Measurements from ENCODE around the gene CMKLR1. TPM values are rescaled to one million over a fixed set of nuclear protein-coding genes. Genes with fewer than 3 reads are reported as not detected.

CMKLR1 gene
- total and polyA plus RNA-seq, 2 donors (not counting 1 experiment from before 2014, with no cell fraction given) = 0.06 to 0.54 TPM

- H3K36me3 ChIP-seq (replicated peaks in 1 of 2; ENCODE audit: control extremely low read depth in 1 of 2, control insufficient read depth in 1 of 2, extremely low read depth in 1 of 2, insufficient read depth in 2 of 2, low read length in 1 of 2) = no peaks in the 10 kb centered on the region
- no CpG with 5 or more reads among the region's 2 CpGs for WGBS (ENCODE audit: insufficient coverage)
- no peak overlapping the region for H3K4me2 ChIP-seq (replicated peaks; ENCODE audit: low read depth, low read length, poor library complexity, severe bottlenecking)
- no peak overlapping the region for H3K9ac ChIP-seq (ENCODE audit: low read length)
- TF ChIP-seq CTCF (IDR thresholded peaks at IDR 0.05) (no peak), EZH2 (IDR thresholded peaks at IDR 0.05; ENCODE audit: borderline replicate concordance, insufficient read depth, low read depth, low read length, poor library complexity, severe bottlenecking) (no peak)
- H3K79me2 ChIP-seq (ENCODE audit: control insufficient read depth, insufficient read depth, low read length) = no peaks in the 10 kb centered on the region
- Mint-ChIP-seq H3K9me3 (ENCODE audit: insufficient read depth) (no peaks in the 10 kb centered on the region), H3K27me3 (peaks cover 25% of the 10 kb centered on the region), H3K4me1 (no peaks in the 10 kb centered on the region), H3K27ac (no peak overlapping the region), H3K4me3 (no peak overlapping the region)
- H3K4me3 ChIP-seq (ENCODE audit: control extremely low read depth in 1 of 5, extremely low read depth in 1 of 5, insufficient read depth in 1 of 5, low read depth in 2 of 5, low read length in 4 of 5) = no peak overlapping the region
- no peaks in the 10 kb centered on the region for H3K4me1 ChIP-seq (ENCODE audit: control insufficient read depth in 2 of 2, insufficient read depth in 2 of 2, low read length in 2 of 2)
- intact Hi-C loops (cut with micrococcal nuclease) = no loop called here
- H2AFZ ChIP-seq (ENCODE audit: insufficient read depth, low read depth, low read length, poor library complexity, severe bottlenecking) = no peak overlapping the region
- no peaks in the 10 kb centered on the region for H4K20me1 ChIP-seq (ENCODE audit: control insufficient read depth, insufficient read depth, low read length, poor library complexity, severe bottlenecking)
- H3K27ac ChIP-seq (ENCODE audit: low read length in 2 of 2) = no peak overlapping the region
- DNase-seq (no peak), ATAC-seq (ENCODE audit: low read depth) (no peak)
- ChIA-PET POLR2A (no interaction called here), CTCF (no interaction called here)
- H3K27me3 ChIP-seq (replicated peaks in 1 of 4; ENCODE audit: control extremely low read depth in 1 of 4, control insufficient read depth in 3 of 4, insufficient read depth in 4 of 4, low read length in 3 of 4) = peaks cover 0 to 3% (median 0%) of the 10 kb centered on the region in 4 experiments
- no peaks in the 10 kb centered on the region for H3K9me3 ChIP-seq (ENCODE audit: control extremely low read depth in 1 of 3, control insufficient read depth in 2 of 3, insufficient read depth in 1 of 3, low read length in 2 of 3)
Observed at GRCh38 chr12:108247130-108247529, 92.0 kb downstream of the CMKLR1 start.

- Histone ChIP-seq H4K20me1 (ENCODE audit: control insufficient read depth, insufficient read depth, low read length, poor library complexity, severe bottlenecking) (no peaks in the 10 kb centered on the region), H3K9ac (ENCODE audit: low read length) (no peak overlapping the region), H3K4me2 (replicated peaks; ENCODE audit: low read depth, low read length, poor library complexity, severe bottlenecking) (no peak overlapping the region), H3K4me1 (ENCODE audit: control insufficient read depth in 2 of 2, insufficient read depth in 2 of 2, low read length in 2 of 2) (no peaks in the 10 kb centered on the region), H3K27ac (ENCODE audit: low read length in 2 of 2) (no peak overlapping the region), H2AFZ (ENCODE audit: insufficient read depth, low read depth, low read length, poor library complexity, severe bottlenecking) (no peak overlapping the region), H3K79me2 (ENCODE audit: control insufficient read depth, insufficient read depth, low read length) (no peaks in the 10 kb centered on the region), H3K9me3 (ENCODE audit: control extremely low read depth in 1 of 3, control insufficient read depth in 2 of 3, insufficient read depth in 1 of 3, low read length in 2 of 3) (peaks cover 0 to 3% (median 0%) of the 10 kb centered on the region in 3 donors), H3K4me3 (ENCODE audit: control extremely low read depth in 1 of 5, extremely low read depth in 1 of 5, insufficient read depth in 1 of 5, low read depth in 2 of 5, low read length in 4 of 5) (no peak overlapping the region), H3K36me3 (replicated peaks in 1 of 2; ENCODE audit: control extremely low read depth in 1 of 2, control insufficient read depth in 1 of 2, extremely low read depth in 1 of 2, insufficient read depth in 2 of 2, low read length in 1 of 2) (no peaks in the 10 kb centered on the region), H3K27me3 (replicated peaks in 1 of 4; ENCODE audit: control extremely low read depth in 1 of 4, control insufficient read depth in 3 of 4, insufficient read depth in 4 of 4, low read length in 3 of 4) (peaks cover 0 to 6% (median 0%) of the 10 kb centered on the region in 4 experiments)
- CTCF ChIA-PET = interaction anchor here (1.1 kb wide), 1 partner anchor 10 kb away, joined by 3 read pairs; no protein-coding TSS in a partner anchor
- no peak for DNase-seq
- Mint-ChIP-seq H3K27me3 (peaks cover 19% of the 10 kb centered on the region), H3K27ac (no peak overlapping the region), H3K4me3 (no peak overlapping the region), H3K9me3 (ENCODE audit: insufficient read depth) (no peaks in the 10 kb centered on the region), H3K4me1 (no peaks in the 10 kb centered on the region)
- POLR2A ChIA-PET = no interaction called here
- ATAC-seq (ENCODE audit: low read depth) = no peak
- 88% methylated on average over 5 of the region's 10 CpGs for WGBS (ENCODE audit: insufficient coverage)
- intact Hi-C loops (cut with micrococcal nuclease) = no loop called here
- TF ChIP-seq EZH2 (IDR thresholded peaks at IDR 0.05; ENCODE audit: borderline replicate concordance, insufficient read depth, low read depth, low read length, poor library complexity, severe bottlenecking) = no peak
- no peak for TF ChIP-seq CTCF (IDR thresholded peaks at IDR 0.05)
Observed at GRCh38 chr12:108241986-108242703, 97.0 kb downstream of the CMKLR1 start.

All from B cell (primary cell).